ENCODE results near the gene CCHCR1.

DNA sequence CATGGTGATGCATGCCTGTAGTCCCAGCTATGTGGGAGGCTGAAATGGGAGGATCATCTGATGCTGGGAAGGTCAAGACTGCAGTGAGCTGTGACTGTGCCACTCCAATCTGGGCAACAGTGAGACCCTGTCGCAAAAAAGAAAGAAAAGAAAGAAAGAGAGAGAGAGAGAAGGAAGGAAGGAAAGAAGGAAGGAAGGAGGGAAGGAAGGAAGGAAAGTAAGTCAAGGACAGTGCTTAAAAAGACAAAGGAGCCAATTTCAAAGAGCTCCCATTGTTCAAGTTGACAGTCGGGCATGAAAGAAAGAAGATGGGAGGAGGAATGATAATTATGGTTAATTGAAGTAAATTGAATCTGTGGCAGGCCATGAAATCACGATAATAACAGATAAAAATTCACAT is 61.4 kb downstream of the CCHCR1 start:
- TF ChIP-seq, protein P1, sequence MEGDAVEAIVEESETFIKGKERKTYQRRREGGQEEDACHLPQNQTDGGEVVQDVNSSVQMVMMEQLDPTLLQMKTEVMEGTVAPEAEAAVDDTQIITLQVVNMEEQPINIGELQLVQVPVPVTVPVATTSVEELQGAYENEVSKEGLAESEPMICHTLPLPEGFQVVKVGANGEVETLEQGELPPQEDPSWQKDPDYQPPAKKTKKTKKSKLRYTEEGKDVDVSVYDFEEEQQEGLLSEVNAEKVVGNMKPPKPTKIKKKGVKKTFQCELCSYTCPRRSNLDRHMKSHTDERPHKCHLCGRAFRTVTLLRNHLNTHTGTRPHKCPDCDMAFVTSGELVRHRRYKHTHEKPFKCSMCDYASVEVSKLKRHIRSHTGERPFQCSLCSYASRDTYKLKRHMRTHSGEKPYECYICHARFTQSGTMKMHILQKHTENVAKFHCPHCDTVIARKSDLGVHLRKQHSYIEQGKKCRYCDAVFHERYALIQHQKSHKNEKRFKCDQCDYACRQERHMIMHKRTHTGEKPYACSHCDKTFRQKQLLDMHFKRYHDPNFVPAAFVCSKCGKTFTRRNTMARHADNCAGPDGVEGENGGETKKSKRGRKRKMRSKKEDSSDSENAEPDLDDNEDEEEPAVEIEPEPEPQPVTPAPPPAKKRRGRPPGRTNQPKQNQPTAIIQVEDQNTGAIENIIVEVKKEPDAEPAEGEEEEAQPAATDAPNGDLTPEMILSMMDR (IDR thresholded peaks at IDR 0.05; ENCODE audit: low read depth, low read length) = no peak
- TF ChIP-seq EZH2phosphoT487 (IDR thresholded peaks at IDR 0.05; ENCODE audit: low read depth) = no peak

All from OCI-LY3 (cell line).